ENCODE measurements around the gene ADAMTS14.

Gene ADAMTS14

GRCh38 chr10:70658582-70659136, 13.6 kb upstream of the ADAMTS14 start:
- no peak for ATAC-seq
- TF ChIP-seq OSR1 (CRISPR knock-in tag; IDR thresholded peaks at IDR 0.05) (no peak), SNAI2 (CRISPR knock-in tag; IDR thresholded peaks at IDR 0.05) (no peak), ARNTL (CRISPR knock-in tag; IDR thresholded peaks at IDR 0.05; ENCODE audit: borderline replicate concordance, low read depth) (no peak), RARB (CRISPR knock-in tag; IDR thresholded peaks at IDR 0.05) (no peak), ZNF70 (CRISPR knock-in tag; IDR thresholded peaks at IDR 0.05) (no peak), ESRRG (CRISPR knock-in tag; IDR thresholded peaks at IDR 0.05) (no peak), ISL1 (CRISPR knock-in tag; IDR thresholded peaks at IDR 0.05) (no peak), ZNF8 (CRISPR knock-in tag; IDR thresholded peaks at IDR 0.05) (no peak), POU6F1 (CRISPR knock-in tag; IDR thresholded peaks at IDR 0.05; ENCODE audit: borderline replicate concordance, low read depth) (no peak), ZFP3 (CRISPR knock-in tag; IDR thresholded peaks at IDR 0.05) (no peak), ZC3H10 (CRISPR knock-in tag; IDR thresholded peaks at IDR 0.05) (no peak), CSRNP3 (CRISPR knock-in tag; IDR thresholded peaks at IDR 0.05) (no peak), BACH2 (CRISPR knock-in tag; IDR thresholded peaks at IDR 0.05; ENCODE audit: borderline replicate concordance) (no peak), GLIS3 (CRISPR knock-in tag; IDR thresholded peaks at IDR 0.05) (no peak), CREB5 (CRISPR knock-in tag; IDR thresholded peaks at IDR 0.05; ENCODE audit: low read depth) (no peak), PPARA (CRISPR knock-in tag; IDR thresholded peaks at IDR 0.05; ENCODE audit: borderline replicate concordance) (no peak), CSDC2 (CRISPR knock-in tag; IDR thresholded peaks at IDR 0.05) (no peak), ZFP30 (CRISPR knock-in tag; IDR thresholded peaks at IDR 0.05) (no peak), TSHZ2 (CRISPR knock-in tag; IDR thresholded peaks at IDR 0.05) (no peak)

GRCh38 chr10:70659306-70659705, 13.0 kb upstream of the ADAMTS14 start:
- TF ChIP-seq ESRRG (CRISPR knock-in tag; IDR thresholded peaks at IDR 0.05): no peak
- no peak for TF ChIP-seq TSHZ2 (CRISPR knock-in tag; IDR thresholded peaks at IDR 0.05)
- no peak for TF ChIP-seq TCF4 (CRISPR knock-in tag; IDR thresholded peaks at IDR 0.05; ENCODE audit: borderline replicate concordance)
- no peak for TF ChIP-seq ZNF565 (CRISPR knock-in tag; conservative IDR thresholded peaks at IDR 0.05; ENCODE audit: low read depth)
- no peak for TF ChIP-seq ZNF8 (CRISPR knock-in tag; IDR thresholded peaks at IDR 0.05)
- TF ChIP-seq SNAI2 (CRISPR knock-in tag; IDR thresholded peaks at IDR 0.05): no peak
- no peak for TF ChIP-seq ISL1 (CRISPR knock-in tag; IDR thresholded peaks at IDR 0.05)
- TF ChIP-seq GLIS3 (CRISPR knock-in tag; IDR thresholded peaks at IDR 0.05): no peak
- no peak for TF ChIP-seq BACH2 (CRISPR knock-in tag; IDR thresholded peaks at IDR 0.05; ENCODE audit: borderline replicate concordance)
- TF ChIP-seq CREB5 (CRISPR knock-in tag; IDR thresholded peaks at IDR 0.05; ENCODE audit: low read depth): no peak
- no peak for TF ChIP-seq ZC3H10 (CRISPR knock-in tag; IDR thresholded peaks at IDR 0.05)
- TF ChIP-seq OSR1 (CRISPR knock-in tag; IDR thresholded peaks at IDR 0.05): no peak
- TF ChIP-seq ZNF70 (CRISPR knock-in tag; IDR thresholded peaks at IDR 0.05): no peak
- no peak for TF ChIP-seq ZFP3 (CRISPR knock-in tag; IDR thresholded peaks at IDR 0.05)
- TF ChIP-seq CSDC2 (CRISPR knock-in tag; IDR thresholded peaks at IDR 0.05): no peak
- TF ChIP-seq TOX (CRISPR knock-in tag; IDR thresholded peaks at IDR 0.05; ENCODE audit: borderline replicate concordance): no peak
- no peak for TF ChIP-seq PPARA (CRISPR knock-in tag; IDR thresholded peaks at IDR 0.05; ENCODE audit: borderline replicate concordance)
- TF ChIP-seq ARNTL (CRISPR knock-in tag; IDR thresholded peaks at IDR 0.05; ENCODE audit: borderline replicate concordance, low read depth): no peak
- TF ChIP-seq ZFP30 (CRISPR knock-in tag; IDR thresholded peaks at IDR 0.05): no peak
- TF ChIP-seq RARB (CRISPR knock-in tag; IDR thresholded peaks at IDR 0.05): no peak
- ATAC-seq: no peak

Measured in SK-N-SH treated with all-trans-retinoic acid at 6 μM for 48 hours (cell line).